ENCODE data around the gene NCAPG2.
"Not testable (repeated sequence)": the region's sequence is repeated elsewhere in the genome, so short reads cannot be mapped to it uniquely, and the experiment has no call there.

The NCAPG2 gene

GRCh38 chr7:158648787-158649186, 55.8 kb downstream of the NCAPG2 start:
- Histone ChIP-seq H3K9me3 (ENCODE audit: control insufficient read depth in 1 of 2, low read length in 2 of 2) (no peaks in the 10 kb centered on the region), H3K4me1 (ENCODE audit: control insufficient read depth in 1 of 2, insufficient read depth in 2 of 2, low read length in 2 of 2) (no peaks in the 10 kb centered on the region), H3K27me3 (ENCODE audit: low read depth, low read length) (no peaks in the 10 kb centered on the region), H3K36me3 (ENCODE audit: control insufficient read depth in 1 of 2, insufficient read depth in 2 of 2, low read length in 2 of 2) (peaks cover 4 to 9% of the 10 kb centered on the region in 2 donors), H3K4me3 (ENCODE audit: low read depth in 1 of 2, low read length in 2 of 2) (no peak overlapping the region), H3K27ac (ENCODE audit: low read length) (no peak overlapping the region)

DNA sequence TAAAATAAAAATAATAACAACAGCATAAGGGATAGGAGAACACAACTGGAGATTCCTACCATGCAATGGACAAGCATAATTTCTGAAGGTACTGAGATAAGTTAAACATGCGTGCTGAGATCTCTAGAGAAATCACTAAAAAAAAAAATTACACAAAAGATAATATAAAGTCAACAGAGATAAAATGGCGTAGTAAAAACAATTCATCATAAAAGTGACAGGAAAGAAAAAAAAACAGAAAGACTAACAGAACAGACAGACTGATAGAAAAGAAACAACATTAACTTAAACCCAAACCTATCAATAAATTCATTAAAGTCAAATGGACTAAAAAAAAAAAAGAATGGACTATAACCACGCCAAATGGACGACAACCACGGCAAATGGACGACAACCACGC, 56.4 kb downstream of the NCAPG2 start:
- H3K27me3 ChIP-seq (ENCODE audit: low read depth, low read length) = no peaks in the 10 kb centered on the region
- no peak overlapping the region for H3K27ac ChIP-seq (ENCODE audit: low read length)
- H3K4me1 ChIP-seq (ENCODE audit: control insufficient read depth in 1 of 2, insufficient read depth in 2 of 2, low read length in 2 of 2) = no peaks in the 10 kb centered on the region
- no peak overlapping the region for H3K4me3 ChIP-seq (ENCODE audit: low read depth in 1 of 2, low read length in 2 of 2)
- no peaks in the 10 kb centered on the region for H3K9me3 ChIP-seq (ENCODE audit: control insufficient read depth in 1 of 2, low read length in 2 of 2)
- peaks cover 7 to 14% of the 10 kb centered on the region in 2 donors for H3K36me3 ChIP-seq (ENCODE audit: control insufficient read depth in 1 of 2, insufficient read depth in 2 of 2, low read length in 2 of 2)

DNA sequence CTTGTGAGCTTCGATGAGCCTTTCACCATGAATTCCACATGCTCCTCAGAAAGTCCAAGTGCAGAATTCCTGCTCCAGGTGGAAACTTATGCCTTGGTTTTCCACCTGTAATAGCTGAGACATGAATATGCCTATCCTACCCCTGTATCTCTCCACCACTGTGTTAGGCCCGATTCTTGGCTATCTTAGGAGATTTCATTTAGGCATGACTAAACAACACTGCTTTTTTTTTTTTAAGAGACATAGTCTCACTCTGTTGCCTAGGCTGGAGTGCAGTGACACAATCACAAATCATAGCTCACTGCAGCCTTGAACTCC, 57.2 kb downstream of the NCAPG2 start:
- Histone ChIP-seq H3K9me3 (ENCODE audit: control insufficient read depth in 1 of 2, low read length in 2 of 2) (no peaks in the 10 kb centered on the region), H3K4me1 (ENCODE audit: control insufficient read depth in 1 of 2, insufficient read depth in 2 of 2, low read length in 2 of 2) (no peaks in the 10 kb centered on the region), H3K36me3 (ENCODE audit: control insufficient read depth in 1 of 2, insufficient read depth in 2 of 2, low read length in 2 of 2) (peaks cover 7 to 15% of the 10 kb centered on the region in 2 donors), H3K27ac (ENCODE audit: low read length) (no peak overlapping the region), H3K4me3 (ENCODE audit: low read depth in 1 of 2, low read length in 2 of 2) (no peak overlapping the region), H3K27me3 (ENCODE audit: low read depth, low read length) (no peaks in the 10 kb centered on the region)

DNA sequence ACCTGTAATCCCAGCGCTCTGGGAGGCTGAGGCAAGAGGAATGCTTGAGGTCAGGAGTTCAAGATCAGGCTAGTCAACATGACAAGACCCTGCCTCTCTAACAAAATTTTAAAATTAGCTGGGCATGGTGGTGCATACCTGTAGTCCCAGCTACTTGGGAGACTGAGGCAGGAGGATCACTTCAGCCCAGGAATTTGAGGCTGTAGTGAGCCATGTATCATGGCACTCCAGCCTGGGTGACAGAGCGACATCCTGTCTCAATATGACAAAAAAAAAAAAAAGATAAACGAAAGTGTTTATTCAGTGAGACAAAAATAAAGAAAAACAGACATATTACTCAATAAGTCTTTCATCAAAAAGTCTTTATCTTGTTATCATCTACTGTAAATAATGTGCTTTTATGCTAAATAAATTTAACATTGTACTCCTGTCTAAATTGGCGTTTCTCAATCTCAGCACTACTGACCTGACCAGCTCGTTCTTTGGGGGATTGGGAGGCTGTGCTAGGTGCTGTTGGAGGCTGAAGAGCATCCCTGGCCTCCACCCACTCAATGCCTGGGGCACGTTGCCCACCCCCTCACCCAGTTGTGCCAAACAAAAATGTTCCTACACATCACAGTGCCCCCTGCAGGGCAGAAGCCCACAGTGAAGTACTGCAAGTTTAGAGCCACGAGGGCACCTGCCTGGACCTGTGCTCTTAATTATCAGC, 57.7 kb downstream of the NCAPG2 start:
- Histone ChIP-seq H3K27ac (ENCODE audit: low read length) (no peak overlapping the region), H3K4me3 (ENCODE audit: low read depth in 1 of 2, low read length in 2 of 2) (no peak overlapping the region), H3K36me3 (ENCODE audit: control insufficient read depth in 1 of 2, insufficient read depth in 2 of 2, low read length in 2 of 2) (peaks cover 7 to 15% of the 10 kb centered on the region in 2 donors), H3K4me1 (ENCODE audit: control insufficient read depth in 1 of 2, insufficient read depth in 2 of 2, low read length in 2 of 2) (no peaks in the 10 kb centered on the region), H3K27me3 (ENCODE audit: low read depth, low read length) (no peaks in the 10 kb centered on the region), H3K9me3 (ENCODE audit: control insufficient read depth in 1 of 2, low read length in 2 of 2) (no peaks in the 10 kb centered on the region)

GRCh38 chr7:158645842-158646241, 58.8 kb downstream of the NCAPG2 start:
- Histone ChIP-seq H3K36me3 (ENCODE audit: control insufficient read depth in 1 of 2, insufficient read depth in 2 of 2, low read length in 2 of 2) (peaks cover 7 to 15% of the 10 kb centered on the region in 2 donors), H3K9me3 (ENCODE audit: control insufficient read depth in 1 of 2, low read length in 2 of 2) (no peaks in the 10 kb centered on the region), H3K4me3 (ENCODE audit: low read depth in 1 of 2, low read length in 2 of 2) (no peak overlapping the region), H3K4me1 (ENCODE audit: control insufficient read depth in 1 of 2, insufficient read depth in 2 of 2, low read length in 2 of 2) (no peaks in the 10 kb centered on the region), H3K27ac (ENCODE audit: low read length) (no peak overlapping the region), H3K27me3 (ENCODE audit: low read depth, low read length) (no peaks in the 10 kb centered on the region)

- Histone ChIP-seq H3K27me3 (ENCODE audit: low read depth, low read length) (no peaks in the 10 kb centered on the region), H3K9me3 (ENCODE audit: control insufficient read depth in 1 of 2, low read length in 2 of 2) (no peaks in the 10 kb centered on the region), H3K27ac (ENCODE audit: low read length) (no peak overlapping the region), H3K36me3 (ENCODE audit: control insufficient read depth in 1 of 2, insufficient read depth in 2 of 2, low read length in 2 of 2) (peaks cover 7 to 15% of the 10 kb centered on the region in 2 donors), H3K4me3 (ENCODE audit: low read depth in 1 of 2, low read length in 2 of 2) (no peak overlapping the region), H3K4me1 (ENCODE audit: control insufficient read depth in 1 of 2, insufficient read depth in 2 of 2, low read length in 2 of 2) (no peaks in the 10 kb centered on the region)
These were observed 62.5 kb downstream of the NCAPG2 start for GRCh38 chr7:158642149-158642548.

GRCh38 chr7:158638001-158638400, 66.6 kb downstream of the NCAPG2 start:
- no peak overlapping the region for H3K27ac ChIP-seq (ENCODE audit: low read length)
- no peaks in the 10 kb centered on the region for H3K9me3 ChIP-seq (ENCODE audit: control insufficient read depth in 1 of 2, low read length in 2 of 2)
- H3K4me3 ChIP-seq (ENCODE audit: low read depth in 1 of 2, low read length in 2 of 2) = no peak overlapping the region
- H3K36me3 ChIP-seq (ENCODE audit: control insufficient read depth in 1 of 2, insufficient read depth in 2 of 2, low read length in 2 of 2) = no peaks in the 10 kb centered on the region
- no peaks in the 10 kb centered on the region for H3K27me3 ChIP-seq (ENCODE audit: low read depth, low read length)
- no peaks in the 10 kb centered on the region for H3K4me1 ChIP-seq (ENCODE audit: control insufficient read depth in 1 of 2, insufficient read depth in 2 of 2, low read length in 2 of 2)

- Histone ChIP-seq H3K27me3 (ENCODE audit: low read depth, low read length) (no peaks in the 10 kb centered on the region), H3K9me3 (ENCODE audit: control insufficient read depth in 1 of 2, low read length in 2 of 2) (no peaks in the 10 kb centered on the region), H3K27ac (ENCODE audit: low read length) (no peak overlapping the region), H3K4me3 (ENCODE audit: low read depth in 1 of 2, low read length in 2 of 2) (no peak overlapping the region), H3K4me1 (ENCODE audit: control insufficient read depth in 1 of 2, insufficient read depth in 2 of 2, low read length in 2 of 2) (no peaks in the 10 kb centered on the region), H3K36me3 (ENCODE audit: control insufficient read depth in 1 of 2, insufficient read depth in 2 of 2, low read length in 2 of 2) (peaks cover 0 to 6% of the 10 kb centered on the region in 2 donors)
These were observed 71.3 kb downstream of the NCAPG2 start for GRCh38 chr7:158633055-158633956.

GRCh38 chr7:158631574-158632195, 72.9 kb downstream of the NCAPG2 start:
- H3K9me3 ChIP-seq (ENCODE audit: control insufficient read depth in 1 of 2, low read length in 2 of 2) = no peaks in the 10 kb centered on the region
- no peaks in the 10 kb centered on the region for H3K27me3 ChIP-seq (ENCODE audit: low read depth, low read length)
- no peaks in the 10 kb centered on the region for H3K4me1 ChIP-seq (ENCODE audit: control insufficient read depth in 1 of 2, insufficient read depth in 2 of 2, low read length in 2 of 2)
- H3K4me3 ChIP-seq (ENCODE audit: low read depth in 1 of 2, low read length in 2 of 2) = no peak overlapping the region
- H3K27ac ChIP-seq (ENCODE audit: low read length) = no peak overlapping the region
- peaks cover 0 to 10% of the 10 kb centered on the region in 2 donors for H3K36me3 ChIP-seq (ENCODE audit: control insufficient read depth in 1 of 2, insufficient read depth in 2 of 2, low read length in 2 of 2)

GRCh38 chr7:158626289-158626688, 78.3 kb downstream of the NCAPG2 start:
- H3K4me1 ChIP-seq (ENCODE audit: control insufficient read depth in 1 of 2, insufficient read depth in 2 of 2, low read length in 2 of 2); H3K4me3 ChIP-seq (ENCODE audit: low read depth in 1 of 2, low read length in 2 of 2); H3K27ac ChIP-seq (ENCODE audit: low read length); H3K27me3 ChIP-seq (ENCODE audit: low read depth, low read length); H3K9me3 ChIP-seq (ENCODE audit: control insufficient read depth in 1 of 2, low read length in 2 of 2): not testable (repeated sequence)
- peaks cover 0 to 10% of the 10 kb centered on the region in 2 donors for H3K36me3 ChIP-seq (ENCODE audit: control insufficient read depth in 1 of 2, insufficient read depth in 2 of 2, low read length in 2 of 2)

DNA sequence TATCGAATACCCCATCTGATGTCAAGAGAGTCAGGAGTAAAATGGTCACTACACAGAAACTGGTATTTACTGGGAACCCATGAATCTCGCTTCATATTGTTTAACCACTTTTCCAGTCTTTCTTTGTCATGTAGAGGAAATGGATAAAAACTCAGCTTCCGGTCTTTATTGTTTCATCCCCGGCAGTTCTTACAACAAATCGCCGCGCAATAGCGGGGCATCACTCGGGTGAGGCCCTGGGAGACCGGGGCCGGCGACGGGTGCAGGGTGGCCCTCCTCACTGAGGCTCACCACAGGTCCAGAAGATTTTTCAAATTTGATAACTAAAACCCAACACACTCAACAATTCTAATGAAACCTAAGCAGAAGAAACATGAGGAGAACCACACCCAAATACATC, 81.4 kb downstream of the NCAPG2 start:
- Histone ChIP-seq H3K27ac (ENCODE audit: low read length) (no peak overlapping the region), H3K4me1 (ENCODE audit: control insufficient read depth in 1 of 2, insufficient read depth in 2 of 2, low read length in 2 of 2) (no peaks in the 10 kb centered on the region), H3K4me3 (ENCODE audit: low read depth in 1 of 2, low read length in 2 of 2) (no peak overlapping the region), H3K27me3 (ENCODE audit: low read depth, low read length) (no peaks in the 10 kb centered on the region), H3K36me3 (ENCODE audit: control insufficient read depth in 1 of 2, insufficient read depth in 2 of 2, low read length in 2 of 2) (peaks cover 0 to 4% of the 10 kb centered on the region in 2 donors), H3K9me3 (ENCODE audit: control insufficient read depth in 1 of 2, low read length in 2 of 2) (no peaks in the 10 kb centered on the region)

All from muscle layer of duodenum (tissue), 2 donors.